GM19238 (cell line): Measurements from ENCODE around the gene PNPLA1.
"Not testable (repeated sequence)": the region's sequence is repeated elsewhere in the genome, so short reads cannot be mapped to it uniquely, and the experiment has no call there.

ENCODE experiments used
- DNase-seq: peaks from one replicate; pipeline ENCODE4 v3.0.0; 2011; ENCODE audit warnings: low spot score; ENCODE audit not compliant: insufficient read length

PNPLA1 gene

GRCh38 chr6:36334832-36335459 is 65.1 kb downstream of the PNPLA1 start:
- no peak for DNase-seq

GRCh38 chr6:36335465-36336207 is 65.8 kb downstream of the PNPLA1 start:
- no peak for DNase-seq

GRCh38 chr6:36336208-36336710 is 66.4 kb downstream of the PNPLA1 start:
- DNase-seq, result no peak

GRCh38 chr6:36336779-36337241 is 67.0 kb downstream of the PNPLA1 start, which contains the start of gene BNIP5:
TSS of gene BNIP5 (minus strand) at chr6:36336888. CDS start at chr6:36330690, 6,198 bp downstream.
- DNase-seq, result no peak

- DNase-seq, result no peak
Measured at GRCh38 chr6:36337814-36338213, 68.0 kb downstream of the PNPLA1 start.

- not testable (repeated sequence) for DNase-seq
Measured at GRCh38 chr6:36338223-36338622, 68.4 kb downstream of the PNPLA1 start.

GRCh38 chr6:36339146-36339545 is 69.3 kb downstream of the PNPLA1 start:
- DNase-seq, result no peak

- DNase-seq, result no peak
Measured at GRCh38 chr6:36340306-36340617, 70.4 kb downstream of the PNPLA1 start.

- peak; percentile 66 for DNase-seq
Measured at GRCh38 chr6:36340618-36341454, 71.0 kb downstream of the PNPLA1 start.

GRCh38 chr6:36343109-36343680 is 73.3 kb downstream of the PNPLA1 start:
- no peak for DNase-seq

GRCh38 chr6:36345681-36346466 is 76.0 kb downstream of the PNPLA1 start:
- DNase-seq, result no peak

GRCh38 chr6:36346486-36347273 is 76.8 kb downstream of the PNPLA1 start:
- DNase-seq, result no peak

GRCh38 chr6:36347621-36348020 is 77.8 kb downstream of the PNPLA1 start:
- no peak for DNase-seq

GRCh38 chr6:36349240-36349639 is 79.4 kb downstream of the PNPLA1 start:
- no peak for DNase-seq

GRCh38 chr6:36350082-36350481 is 80.2 kb downstream of the PNPLA1 start:
- DNase-seq, result no peak

GRCh38 chr6:36350681-36351571 is 81.1 kb downstream of the PNPLA1 start:
- no peak for DNase-seq

- DNase-seq, result no peak
Measured at GRCh38 chr6:36352477-36353157, 82.8 kb downstream of the PNPLA1 start.

- no peak for DNase-seq
Measured at GRCh38 chr6:36353411-36353915, 83.6 kb downstream of the PNPLA1 start.
